Measurements from ENCODE around the gene LRRIQ1. TPM values are rescaled to one million over a fixed set of nuclear protein-coding genes. Genes with fewer than 3 reads are reported as not detected.

LRRIQ1 gene
- total and polyA plus RNA-seq, 4 donors = 0.19 to 0.99 TPM; not detected in 2

DNA sequence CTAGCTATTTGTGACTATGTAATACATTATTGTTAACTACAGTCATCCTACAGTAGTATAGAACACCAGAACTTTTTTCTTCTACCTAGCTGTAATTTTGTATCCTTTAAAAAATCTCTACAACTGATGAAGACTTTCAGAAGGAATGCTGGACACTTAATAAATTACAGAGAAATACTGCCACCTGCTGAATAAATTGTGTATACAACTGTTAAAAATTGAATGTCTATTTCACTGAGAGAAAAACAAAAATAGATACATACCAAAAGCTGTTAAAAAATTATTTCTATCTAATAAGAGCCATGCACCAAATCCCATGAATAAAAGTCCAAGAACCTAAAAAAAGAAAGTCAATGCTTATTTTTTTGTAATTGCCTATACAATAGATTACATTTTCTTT is 6.7 kb upstream of the LRRIQ1 start:
- Histone ChIP-seq H3K27ac (ENCODE audit: low read depth in 1 of 2, low read length in 2 of 2) (no peak overlapping the region), H3K27me3 (ENCODE audit: control insufficient read depth in 1 of 2, insufficient read depth in 2 of 2, low read length in 1 of 2) (no peaks in the 10 kb centered on the region), H3K36me3 (ENCODE audit: control insufficient read depth in 1 of 2, insufficient read depth in 2 of 2, low read length in 1 of 2) (no peaks in the 10 kb centered on the region), H3K4me3 (ENCODE audit: low read length in 2 of 2) (no peak overlapping the region), H3K4me1 (ENCODE audit: control insufficient read depth in 1 of 2, insufficient read depth in 2 of 2, low read length in 2 of 2) (no peaks in the 10 kb centered on the region), H3K9me3 (ENCODE audit: control insufficient read depth, low read length) (no peaks in the 10 kb centered on the region)
- intact Hi-C loops (cut with DNase I) = loop anchor here (2.0 to 5.0 kb wide), 2 partner anchors 152 to 157 kb away; no protein-coding TSS in a partner anchor
- no peak for ATAC-seq (ENCODE audit: low FRiP score)
- DNase-seq = no peak

DNA sequence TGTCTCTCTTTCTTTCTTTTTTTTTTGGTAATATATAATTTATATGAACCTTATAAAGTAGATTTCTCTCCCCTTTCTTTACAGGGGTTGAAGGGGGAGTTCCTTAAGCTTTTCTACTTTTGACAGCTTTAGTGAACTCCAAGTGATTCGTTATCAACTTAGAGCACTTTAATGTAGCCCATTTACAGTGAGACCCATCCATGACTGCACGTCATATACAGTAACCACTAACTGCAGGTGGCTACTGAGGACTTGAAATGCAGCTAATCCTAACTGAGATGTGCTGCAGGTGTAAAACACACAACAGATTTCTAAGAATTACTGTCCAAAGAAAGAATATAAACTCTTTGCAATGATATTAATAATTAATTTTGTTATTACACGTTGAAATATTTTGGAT is 582 bp downstream of the LRRIQ1 start:
- no peaks in the 10 kb centered on the region for H3K36me3 ChIP-seq (ENCODE audit: control insufficient read depth in 1 of 2, insufficient read depth in 2 of 2, low read length in 1 of 2)
- no peak overlapping the region for H3K27ac ChIP-seq (ENCODE audit: low read depth in 1 of 2, low read length in 2 of 2)
- DNase-seq = no peak
- 17 to 19% methylated on average over 3 of the region's 3 CpGs for WGBS, 2 donors
- no peak overlapping the region for H3K4me3 ChIP-seq (ENCODE audit: low read length in 2 of 2)
- H3K27me3 ChIP-seq (ENCODE audit: control insufficient read depth in 1 of 2, insufficient read depth in 2 of 2, low read length in 1 of 2) = peaks cover 0 to 2% of the 10 kb centered on the region in 2 donors
- no peaks in the 10 kb centered on the region for H3K9me3 ChIP-seq (ENCODE audit: control insufficient read depth, low read length)
- ATAC-seq (ENCODE audit: low FRiP score) = no peak
- intact Hi-C loops (cut with DNase I) = no loop called here
- no peaks in the 10 kb centered on the region for H3K4me1 ChIP-seq (ENCODE audit: control insufficient read depth in 1 of 2, insufficient read depth in 2 of 2, low read length in 2 of 2)

DNA sequence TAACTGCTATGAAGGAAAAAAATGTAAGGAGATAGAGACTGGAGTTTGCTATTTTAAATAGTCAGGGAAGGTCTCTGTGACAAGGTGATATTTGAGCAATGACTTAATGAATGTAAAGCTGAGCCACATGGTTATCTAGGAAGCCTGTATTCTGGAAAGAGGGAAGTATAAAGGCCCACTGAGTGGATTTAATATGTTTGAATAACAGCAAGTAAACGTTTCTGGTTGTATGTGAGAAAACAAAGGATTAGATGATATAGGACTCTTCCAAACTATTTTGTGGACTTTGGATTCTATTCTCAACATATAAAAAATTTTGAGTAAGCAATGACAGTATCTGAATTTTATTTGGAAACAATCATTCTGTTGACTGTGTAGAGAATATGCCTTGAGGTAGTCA is 5.2 kb downstream of the LRRIQ1 start:
- intact Hi-C loops (cut with DNase I) = no loop called here
- no peak overlapping the region for H3K27ac ChIP-seq (ENCODE audit: low read depth in 1 of 2, low read length in 2 of 2)
- ATAC-seq (ENCODE audit: low FRiP score) = no peak
- H3K27me3 ChIP-seq (ENCODE audit: control insufficient read depth in 1 of 2, insufficient read depth in 2 of 2, low read length in 1 of 2) = peaks cover 0 to 2% of the 10 kb centered on the region in 2 donors
- WGBS, 2 donors = 22 to 24% methylated on average over 1 of the region's 1 CpG
- no peak for DNase-seq
- H3K36me3 ChIP-seq (ENCODE audit: control insufficient read depth in 1 of 2, insufficient read depth in 2 of 2, low read length in 1 of 2) = no peaks in the 10 kb centered on the region
- H3K4me1 ChIP-seq (ENCODE audit: control insufficient read depth in 1 of 2, insufficient read depth in 2 of 2, low read length in 2 of 2) = no peaks in the 10 kb centered on the region
- H3K4me3 ChIP-seq (ENCODE audit: low read length in 2 of 2) = no peak overlapping the region
- H3K9me3 ChIP-seq (ENCODE audit: control insufficient read depth, low read length) = no peaks in the 10 kb centered on the region

DNA sequence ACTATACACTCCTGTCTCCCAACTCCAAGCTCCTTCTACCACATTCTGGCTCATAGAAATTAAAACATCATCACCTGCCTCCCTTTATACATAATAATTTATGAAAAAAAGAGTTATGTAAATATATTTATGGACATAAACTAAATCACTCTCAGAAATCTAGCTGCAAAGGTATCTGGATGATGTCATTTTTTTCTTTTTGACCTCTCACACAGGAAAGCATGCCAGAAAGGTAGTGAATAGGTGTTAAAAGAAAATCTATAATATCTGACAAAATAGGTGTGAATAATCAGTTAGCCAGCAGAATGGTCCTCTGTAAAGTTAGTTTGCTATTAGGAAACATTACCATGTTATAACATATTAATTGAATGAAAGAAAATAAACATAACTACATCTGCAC is 7.7 kb downstream of the LRRIQ1 start:
- H3K4me3 ChIP-seq (ENCODE audit: low read length in 2 of 2) = no peak overlapping the region
- intact Hi-C loops (cut with DNase I) = no loop called here
- no peaks in the 10 kb centered on the region for H3K4me1 ChIP-seq (ENCODE audit: control insufficient read depth in 1 of 2, insufficient read depth in 2 of 2, low read length in 2 of 2)
- H3K27ac ChIP-seq (ENCODE audit: low read depth in 1 of 2, low read length in 2 of 2) = no peak overlapping the region
- H3K9me3 ChIP-seq (ENCODE audit: control insufficient read depth, low read length) = no peaks in the 10 kb centered on the region
- DNase-seq (no peak), ATAC-seq (ENCODE audit: low FRiP score) (no peak)
- no peaks in the 10 kb centered on the region for H3K27me3 ChIP-seq (ENCODE audit: control insufficient read depth in 1 of 2, insufficient read depth in 2 of 2, low read length in 1 of 2)
- no peaks in the 10 kb centered on the region for H3K36me3 ChIP-seq (ENCODE audit: control insufficient read depth in 1 of 2, insufficient read depth in 2 of 2, low read length in 1 of 2)

DNA sequence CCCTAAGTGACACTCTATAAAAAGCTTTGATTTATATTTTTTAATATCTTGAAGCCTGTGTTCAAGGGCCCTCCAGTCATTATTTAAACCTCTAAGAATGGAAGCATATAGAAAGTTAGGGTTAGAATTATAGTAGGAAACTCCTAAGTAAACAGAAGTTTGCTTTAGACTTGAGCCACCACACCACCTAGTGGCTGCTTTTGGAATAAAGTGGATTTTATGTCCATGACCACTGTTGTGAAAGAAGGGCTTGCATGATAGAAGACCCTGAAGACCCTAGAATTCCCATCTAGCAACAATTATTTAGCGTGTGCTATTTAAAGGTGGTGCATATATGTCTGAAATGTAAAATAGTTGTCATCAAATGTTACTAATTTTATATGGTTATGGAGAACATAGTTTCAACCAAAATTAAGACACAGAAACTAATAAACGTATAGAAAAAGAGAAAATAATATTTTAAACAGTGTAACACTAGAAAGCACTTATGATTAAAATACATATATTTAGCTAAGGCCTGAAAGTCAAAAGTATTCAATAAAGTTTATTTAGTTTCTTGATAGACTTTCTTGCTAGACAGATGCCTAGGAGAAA is 21.3 kb downstream of the LRRIQ1 start:
- Histone ChIP-seq H3K4me3 (ENCODE audit: low read length in 2 of 2) (no peak overlapping the region), H3K36me3 (ENCODE audit: control insufficient read depth in 1 of 2, insufficient read depth in 2 of 2, low read length in 1 of 2) (no peaks in the 10 kb centered on the region), H3K9me3 (ENCODE audit: control insufficient read depth, low read length) (no peaks in the 10 kb centered on the region), H3K27ac (ENCODE audit: low read depth in 1 of 2, low read length in 2 of 2) (no peak overlapping the region), H3K27me3 (ENCODE audit: control insufficient read depth in 1 of 2, insufficient read depth in 2 of 2, low read length in 1 of 2) (no peaks in the 10 kb centered on the region), H3K4me1 (ENCODE audit: control insufficient read depth in 1 of 2, insufficient read depth in 2 of 2, low read length in 2 of 2) (no peaks in the 10 kb centered on the region)
- no peak for ATAC-seq (ENCODE audit: low FRiP score)
- intact Hi-C loops (cut with DNase I) = no loop called here
- WGBS, 2 donors = 45 to 55% methylated on average over 2 of the region's 2 CpGs
- no peak for DNase-seq

DNA sequence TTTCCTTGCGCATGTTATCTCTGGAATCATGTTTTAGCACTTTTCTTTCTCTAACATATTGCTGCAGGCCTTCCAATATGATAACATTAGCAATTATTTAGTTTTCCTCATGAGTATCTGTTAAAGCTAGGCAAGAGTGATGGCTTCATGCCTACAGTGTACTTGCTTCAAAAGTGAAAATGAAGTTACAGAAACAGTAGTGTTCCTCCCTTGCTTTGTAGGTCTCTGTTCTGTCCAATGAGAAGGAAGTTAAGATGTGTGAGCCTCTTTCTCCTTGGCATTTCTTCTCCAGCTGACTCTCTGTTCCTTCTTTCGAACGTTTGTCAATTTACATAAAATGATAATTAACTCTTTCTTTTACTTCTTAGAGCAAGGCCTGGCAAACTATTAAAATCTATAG is 22.2 kb downstream of the LRRIQ1 start:
- 51 to 54% methylated on average over 3 of the region's 3 CpGs for WGBS, 2 donors
- Histone ChIP-seq H3K36me3 (ENCODE audit: control insufficient read depth in 1 of 2, insufficient read depth in 2 of 2, low read length in 1 of 2) (no peaks in the 10 kb centered on the region), H3K27ac (ENCODE audit: low read depth in 1 of 2, low read length in 2 of 2) (no peak overlapping the region), H3K27me3 (ENCODE audit: control insufficient read depth in 1 of 2, insufficient read depth in 2 of 2, low read length in 1 of 2) (no peaks in the 10 kb centered on the region), H3K9me3 (ENCODE audit: control insufficient read depth, low read length) (no peaks in the 10 kb centered on the region), H3K4me1 (ENCODE audit: control insufficient read depth in 1 of 2, insufficient read depth in 2 of 2, low read length in 2 of 2) (no peaks in the 10 kb centered on the region), H3K4me3 (ENCODE audit: low read length in 2 of 2) (no peak overlapping the region)
- DNase-seq (no peak), ATAC-seq (ENCODE audit: low FRiP score) (no peak)
- intact Hi-C loops (cut with DNase I) = no loop called here

DNA sequence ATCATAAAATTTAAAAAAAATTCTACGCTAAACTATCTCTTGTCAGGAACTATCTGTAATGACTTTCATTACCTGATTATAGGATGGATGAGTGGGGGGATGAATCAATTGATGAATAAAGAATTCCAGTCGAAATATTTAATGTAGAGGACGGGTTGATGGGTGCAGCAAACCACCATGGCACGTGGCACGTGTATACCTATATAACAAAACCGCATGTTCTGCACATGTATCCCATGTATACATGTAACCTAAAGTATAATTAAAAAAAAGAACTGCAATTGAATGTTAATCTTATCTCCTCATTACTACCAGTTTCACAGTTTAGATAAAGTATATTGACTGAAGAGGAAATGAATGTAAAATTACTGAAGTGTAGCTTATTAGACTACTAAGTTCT is 23.4 kb downstream of the LRRIQ1 start:
- WGBS, 2 donors = 61 to 65% methylated on average over 6 of the region's 6 CpGs
- no peak for DNase-seq
- Histone ChIP-seq H3K36me3 (ENCODE audit: control insufficient read depth in 1 of 2, insufficient read depth in 2 of 2, low read length in 1 of 2) (no peaks in the 10 kb centered on the region), H3K4me1 (ENCODE audit: control insufficient read depth in 1 of 2, insufficient read depth in 2 of 2, low read length in 2 of 2) (no peaks in the 10 kb centered on the region), H3K27ac (ENCODE audit: low read depth in 1 of 2, low read length in 2 of 2) (no peak overlapping the region), H3K4me3 (ENCODE audit: low read length in 2 of 2) (no peak overlapping the region), H3K9me3 (ENCODE audit: control insufficient read depth, low read length) (no peaks in the 10 kb centered on the region), H3K27me3 (ENCODE audit: control insufficient read depth in 1 of 2, insufficient read depth in 2 of 2, low read length in 1 of 2) (no peaks in the 10 kb centered on the region)
- intact Hi-C loops (cut with DNase I) = no loop called here
- no peak for ATAC-seq (ENCODE audit: low FRiP score)

DNA sequence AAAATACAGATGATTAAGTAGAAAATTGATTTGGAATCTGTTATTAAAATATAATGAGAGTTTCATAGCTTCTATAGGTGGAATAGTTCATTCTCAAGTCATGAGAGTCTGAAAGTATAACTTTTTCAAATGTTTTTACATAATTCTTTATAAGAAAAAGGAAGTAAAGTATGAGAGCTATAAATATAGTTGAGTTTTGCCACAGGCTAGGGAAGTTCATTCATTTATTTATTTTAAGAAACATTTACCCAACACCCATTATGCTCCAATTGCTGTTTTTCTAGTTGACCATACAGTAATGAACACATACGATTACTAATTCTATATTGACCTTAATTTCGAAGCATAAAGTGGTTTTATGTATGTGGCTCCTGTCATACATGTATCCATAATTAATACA is 24.8 kb downstream of the LRRIQ1 start:
- H3K4me1 ChIP-seq (ENCODE audit: control insufficient read depth in 1 of 2, insufficient read depth in 2 of 2, low read length in 2 of 2) = no peaks in the 10 kb centered on the region
- 70 to 72% methylated on average over 2 of the region's 2 CpGs for WGBS, 2 donors

DNA sequence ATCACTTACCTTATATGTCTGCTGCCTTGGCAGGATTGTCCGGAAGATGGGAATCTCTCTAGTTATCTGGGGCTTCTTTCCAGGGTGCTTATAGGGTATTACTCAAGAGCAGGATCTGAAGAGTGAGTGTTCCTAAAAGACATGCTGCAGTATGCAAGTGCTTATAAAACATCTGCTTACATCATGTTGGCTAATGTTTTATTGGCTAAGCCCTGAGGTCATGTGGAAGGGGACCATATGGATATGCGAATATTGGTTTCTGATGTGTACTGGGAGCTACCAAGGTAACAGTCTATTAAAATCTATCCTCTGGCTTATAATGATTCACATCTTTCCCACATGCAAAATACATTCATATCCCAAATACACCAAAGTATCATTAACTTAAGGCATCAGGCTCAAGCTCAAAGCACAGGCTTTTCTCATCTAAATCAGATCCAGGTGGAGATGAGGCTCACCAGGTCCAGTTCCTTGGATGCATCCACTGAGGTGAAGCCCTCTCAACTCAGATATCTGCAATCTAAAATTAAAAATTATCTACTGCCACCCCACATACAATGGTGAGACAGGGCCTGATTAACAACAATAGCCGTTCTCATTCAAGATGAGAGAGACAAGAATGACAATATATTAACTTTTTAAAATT is 29.8 kb downstream of the LRRIQ1 start:
- H3K4me1 ChIP-seq (ENCODE audit: control insufficient read depth in 1 of 2, insufficient read depth in 2 of 2, low read length in 2 of 2) = no peaks in the 10 kb centered on the region

More for the DNA sequence above, 24.8 kb downstream of the LRRIQ1 start:
- ATAC-seq (ENCODE audit: low FRiP score) (no peak), DNase-seq (no peak)
- intact Hi-C loops (cut with DNase I) = no loop called here
- Histone ChIP-seq H3K4me3 (ENCODE audit: low read length in 2 of 2) (no peak overlapping the region), H3K27me3 (ENCODE audit: control insufficient read depth in 1 of 2, insufficient read depth in 2 of 2, low read length in 1 of 2) (no peaks in the 10 kb centered on the region), H3K9me3 (ENCODE audit: control insufficient read depth, low read length) (no peaks in the 10 kb centered on the region), H3K27ac (ENCODE audit: low read depth in 1 of 2, low read length in 2 of 2) (no peak overlapping the region), H3K36me3 (ENCODE audit: control insufficient read depth in 1 of 2, insufficient read depth in 2 of 2, low read length in 1 of 2) (no peaks in the 10 kb centered on the region)

More for the DNA sequence above, 29.8 kb downstream of the LRRIQ1 start:
- intact Hi-C loops (cut with DNase I) = no loop called here
- 88 to 90% methylated on average over 3 of the region's 3 CpGs for WGBS, 2 donors
- no peak for DNase-seq
- ATAC-seq (ENCODE audit: low FRiP score) = no peak
- Histone ChIP-seq H3K9me3 (ENCODE audit: control insufficient read depth, low read length) (no peaks in the 10 kb centered on the region), H3K27ac (ENCODE audit: low read depth in 1 of 2, low read length in 2 of 2) (no peak overlapping the region), H3K27me3 (ENCODE audit: control insufficient read depth in 1 of 2, insufficient read depth in 2 of 2, low read length in 1 of 2) (no peaks in the 10 kb centered on the region), H3K4me3 (ENCODE audit: low read length in 2 of 2) (no peak overlapping the region), H3K36me3 (ENCODE audit: control insufficient read depth in 1 of 2, insufficient read depth in 2 of 2, low read length in 1 of 2) (no peaks in the 10 kb centered on the region)
